K562 (cell line): Measurements from ENCODE around the gene GLI3. TPM values are rescaled to one million over a fixed set of nuclear protein-coding genes. Genes with fewer than 3 reads are reported as not detected.

Experiments
- ATAC-seq: fragments of 200-7000 bp; cut with Tn5 transposase; 3 replicates; pipeline ENCODE4 v1.9.1; 2020; ENCODE audit warnings: moderate library complexity
- BruUV-seq: library from RNA; stranded (reverse); fragments of 400-500 nt; replicated peaks from 2 replicates; lab custom pipeline; 2021; lab: Mats Ljungman, UMichigan
- CTCF ChIA-PET: fragments of 300-600 bp; formaldehyde crosslinking; extraction: SDS; loops from one replicate; lab custom pipeline; 2021; ENCODE audit warnings: low intra/inter-chr PET ratio; lab: Yijun Ruan, JAX
- POLR2A ChIA-PET: fragments of 300-600, 350-650 bp; sonication (Branson Sonifier 250); formaldehyde crosslinking; extraction: SDS; loops from one replicate; lab custom pipeline; 2021; ENCODE audit warnings: antibody characterized with exemption, inconsistent platforms; lab: Yijun Ruan, JAX
- DNase-seq, 4 experiments: peaks; one replicate each; pipeline versions ENCODE4 v3.0.0 to v3.0.0-alpha.2; 2011 to 2018; ENCODE audit warnings: low spot score in 3 of 4, mixed read lengths in 3 of 4; ENCODE audit errors: extremely low read depth in 1 of 4
- FAIRE-seq: peaks from 2 replicates; lab custom pipeline; 2011; peaks lifted over from hg19 to GRCh38; lab: Jason Lieb, UNC
- H2AFZ ChIP-seq: 2 replicates; pipeline ENCODE4 v1.6.0; 2011; ENCODE audit warnings: low read depth, low read length, control low read depth, inconsistent platforms
- H3K27ac ChIP-seq: fragments of 200-600 bp; 3 replicates; pipeline ENCODE4 v1.8.0; 2011; ENCODE audit warnings: low read depth, mild to moderate bottlenecking, control low read depth, inconsistent platforms, low read length, moderate library complexity, mixed read lengths; ENCODE audit errors: extremely low read depth
- H3K27me3 ChIP-seq, 2 experiments: fragments of 300-600 bp in 1 of 2; 2 replicates in 1 of 2; 3 replicates in 1 of 2; pipeline versions ENCODE4 v1.6.0 to v1.8.0; 2011; ENCODE audit warnings: inconsistent platforms in 2 of 2, low read length in 2 of 2, mild to moderate bottlenecking in 1 of 2, mixed read lengths in 1 of 2, moderate library complexity in 1 of 2; ENCODE audit not compliant: control insufficient read depth in 2 of 2, insufficient read depth in 2 of 2
- H3K36me3 ChIP-seq: fragments of 300-600 bp; 3 replicates; pipeline ENCODE4 v1.8.0; 2011; ENCODE audit warnings: mild to moderate bottlenecking, low read length, inconsistent platforms; ENCODE audit not compliant: control insufficient read depth, insufficient read depth
- H3K4me1 ChIP-seq, 2 experiments: fragments of 200-600 bp in 1 of 2; replicated peaks in 1 of 2; 2 replicates in 1 of 2; 3 replicates in 1 of 2; pipeline versions ENCODE4 v1.5.1 to v1.8.0; 2011; ENCODE audit warnings: inconsistent platforms in 2 of 2, low read length in 2 of 2, mild to moderate bottlenecking in 1 of 2, mixed read lengths in 1 of 2, moderate library complexity in 1 of 2; ENCODE audit not compliant: control insufficient read depth in 2 of 2, insufficient read depth in 2 of 2
- H3K4me2 ChIP-seq: 2 replicates; pipeline ENCODE4 v1.6.1; 2011; ENCODE audit warnings: low read length, control low read depth, inconsistent platforms, mixed read lengths; ENCODE audit not compliant: insufficient read depth
- H3K4me3 ChIP-seq: fragments of 200-600 bp; sonication (generic), shearing (Covaris generic); 2 replicates; pipeline ENCODE4 v1.5.1; 2016; ENCODE audit warnings: control low read depth, inconsistent platforms
- H3K79me2 ChIP-seq: fragments of 200-600 bp; 3 replicates; pipeline ENCODE4 v1.8.0; 2011; ENCODE audit warnings: low read length, inconsistent platforms; ENCODE audit not compliant: control insufficient read depth, insufficient read depth
- H3K9ac ChIP-seq, 2 experiments: 2 replicates each; pipeline versions ENCODE4 v1.6.0 to v1.6.1; 2011; ENCODE audit warnings: low read depth in 2 of 2, low read length in 2 of 2, control low read depth in 1 of 2, inconsistent platforms in 1 of 2, mild to moderate bottlenecking in 1 of 2, mixed read lengths in 1 of 2; ENCODE audit not compliant: insufficient read depth in 1 of 2
- H3K9me1 ChIP-seq: one replicate; pipeline ENCODE4 v1.6.0; 2011; ENCODE audit warnings: inconsistent platforms, mild to moderate bottlenecking, low read length, moderate library complexity; ENCODE audit not compliant: control insufficient read depth, insufficient read depth
- H3K9me3 ChIP-seq: replicated peaks from 2 replicates; pipeline ENCODE4 v1.5.1; 2011; ENCODE audit warnings: low read depth, low read length, inconsistent platforms; ENCODE audit not compliant: control insufficient read depth, insufficient read depth
- H4K20me1 ChIP-seq: replicated peaks from 2 replicates; pipeline ENCODE4 v1.6.1; 2011; ENCODE audit warnings: low read length, inconsistent platforms, mixed read lengths; ENCODE audit not compliant: control insufficient read depth, insufficient read depth
- BDP1 ChIP-seq: IDR thresholded peaks from 3 replicates; pipeline ENCODE4 v1.6.1; 2011; ENCODE audit not compliant: insufficient read length, insufficient read depth
- FOXK1 ChIP-seq: sonication (generic); formaldehyde crosslinking; IDR thresholded peaks from 2 replicates; pipeline ENCODE4 v1.8.0; 2022; ENCODE audit warnings: missing genetic modification reagents, mild to moderate bottlenecking, borderline replicate concordance
- FOXP1 ChIP-seq: sonication (generic); formaldehyde crosslinking; IDR thresholded peaks from 2 replicates; pipeline ENCODE4 v1.8.0; 2022; ENCODE audit warnings: mild to moderate bottlenecking, missing genetic modification reagents
- HDAC8 ChIP-seq: fragments of 450-650 bp; IDR thresholded peaks from 2 replicates; pipeline ENCODE4 v1.6.1; 2016; ENCODE audit warnings: mild to moderate bottlenecking, missing genetic modification characterization, moderate library complexity, missing compliant biosample characterization
- HMG20B ChIP-seq: fragments of 250-450 bp; sonication (Bioruptor Pico); IDR thresholded peaks from 2 replicates; pipeline ENCODE4 v1.5.0; 2021; ENCODE audit warnings: mild to moderate bottlenecking
- HMGN3 ChIP-seq: IDR thresholded peaks from 2 replicates; pipeline ENCODE4 v1.6.1; 2011; ENCODE audit warnings: borderline replicate concordance, low read depth, mild to moderate bottlenecking, mixed read lengths, low read length; ENCODE audit not compliant: insufficient read length; ENCODE audit errors: extremely low read depth
- HNRNPLL ChIP-seq: fragments of 200-400 bp; formaldehyde crosslinking; IDR thresholded peaks from 2 replicates; pipeline ENCODE4 v1.6.1; 2017; ENCODE audit warnings: low read length, low read depth, mild to moderate bottlenecking; ENCODE audit not compliant: poor library complexity, severe bottlenecking
- HSF4 ChIP-seq: fragments of 250-450 bp; sonication (Bioruptor Pico); IDR thresholded peaks from 2 replicates; pipeline ENCODE4 v2.1.2; 2022; ENCODE audit warnings: mild to moderate bottlenecking, moderate library complexity, borderline replicate concordance
- MCM3 ChIP-seq: fragments of 450-650 bp; IDR thresholded peaks from 2 replicates; pipeline ENCODE4 v1.6.1; 2016
- NELFE ChIP-seq: IDR thresholded peaks from 2 replicates; pipeline ENCODE4 v1.6.1; 2011; ENCODE audit warnings: mild to moderate bottlenecking; ENCODE audit not compliant: insufficient read depth, insufficient read length
- RBM14 ChIP-seq: fragments of 200-400 bp; formaldehyde crosslinking; IDR thresholded peaks from 2 replicates; pipeline ENCODE4 v1.6.1; 2018; ENCODE audit warnings: low read depth, mild to moderate bottlenecking, low read length, moderate library complexity, borderline replicate concordance; ENCODE audit not compliant: insufficient read depth
- RNF2 ChIP-seq: sonication (generic); IDR thresholded peaks from 2 replicates; pipeline ENCODE4 v1.6.1; 2016
- SMAD3 ChIP-seq: fragments of 450-650 bp; formaldehyde crosslinking; conservative IDR thresholded peaks from 2 replicates; pipeline ENCODE4 v1.4.0; 2020; ENCODE audit warnings: mild to moderate bottlenecking
- TEAD4 ChIP-seq, 2 experiments: sonication (generic) in 1 of 2; formaldehyde crosslinking in 1 of 2; IDR thresholded peaks; 2 replicates each; pipeline versions ENCODE4 v1.6.1 to v1.8.0; 2012 to 2022; ENCODE audit warnings: borderline replicate concordance in 1 of 2, inconsistent platforms in 1 of 2, low read length in 1 of 2, mild to moderate bottlenecking in 1 of 2, missing genetic modification reagents in 1 of 2
- YY1 ChIP-seq, 3 experiments: IDR thresholded peaks; 2 replicates each; pipeline ENCODE4 v1.6.1; 2011; ENCODE audit warnings: low read length in 2 of 3, mild to moderate bottlenecking in 2 of 3, moderate library complexity in 2 of 3, borderline replicate concordance in 1 of 3, control low read depth in 1 of 3, low read depth in 1 of 3; ENCODE audit not compliant: insufficient read depth in 3 of 3, insufficient replicate concordance in 2 of 3, control insufficient read depth in 1 of 3, insufficient read length in 1 of 3; ENCODE audit errors: extremely low read depth in 1 of 3
- ZNF146 ChIP-seq: IDR thresholded peaks from one replicate; pipeline ENCODE4 v1.6.1; 2018; ENCODE audit warnings: missing compliant biosample characterization; ENCODE audit not compliant: unreplicated experiment
- ZNF165 ChIP-seq: fragments of 250-450 bp; sonication (Bioruptor Pico); IDR thresholded peaks from 2 replicates; pipeline ENCODE4 v1.4.0; 2020; ENCODE audit warnings: borderline replicate concordance
- WGBS: fragments of 100-300 bp; shearing (Covaris generic); methylation state at CpG from one replicate; pipeline ENCODE4 v1.1.6; 2016; ENCODE audit warnings: low coverage, mixed read lengths; ENCODE audit not compliant: insufficient coverage; ENCODE audit errors: missing lambda C conversion rate; 5-methylcytosine and 5-hydroxymethylcytosine counted together
- in situ Hi-C: fragments of 300-500 bp; cut with MboI; formaldehyde crosslinking; loops from 4 replicates; pipeline ENCODE4 v1.15.0; 2018; ENCODE audit warnings: inconsistent platforms, mixed read lengths
- intact Hi-C: fragments of 100-400 bp; cut with micrococcal nuclease; formaldehyde crosslinking; loops from 2 replicates; pipeline ENCODE4 v1.14.2; 2022
- polyA plus RNA-seq, 8 experiments: library from polyadenylated mRNA; depleted of rRNA in 4 of 8; stranded (reverse) in 5 of 8; unstranded in 3 of 8; fragments of >200 nt; fragmentation: Nextera tagmentation in 2 of 8; fragmentation: Illumina TruSeq in 1 of 8; extraction: Ambion mirVana in 2 of 8; extraction: Trizol in 1 of 8; gene quantifications; 2 replicates each; pipeline versions ENCODE4 v1.2.1 to v1.2.3, GENCODE V29; 2011 to 2014; ENCODE audit warnings: inconsistent platforms in 1 of 8, missing spikeins in 1 of 8
- total RNA-seq, 7 experiments: library from RNA; depleted of rRNA in 6 of 7; stranded (reverse); fragments of >200 nt in 6 of 7; fragmentation: Illumina TruSeq in 2 of 7; extraction: Trizol in 2 of 7; gene quantifications; 2 replicates each; pipeline versions ENCODE4 v1.2.1 to v1.2.3, GENCODE V29; 2011 to 2021; ENCODE audit warnings: low replicate concordance in 1 of 7
- TF ChIP-seq, protein P1 (sequence below): fragments of 150-350 bp; IDR thresholded peaks from 2 replicates; pipeline ENCODE4 v1.6.1; 2014; ENCODE audit warnings: low read depth, mild to moderate bottlenecking, low read length, borderline replicate concordance

Gene GLI3
- total and polyA plus RNA-seq, 9 of the 15 experiments (the other 6 are each of a cell fraction or from before 2014, with no cell fraction given) = 0.01 to 0.18 (median 0.07) TPM; not detected in 6

DNA sequence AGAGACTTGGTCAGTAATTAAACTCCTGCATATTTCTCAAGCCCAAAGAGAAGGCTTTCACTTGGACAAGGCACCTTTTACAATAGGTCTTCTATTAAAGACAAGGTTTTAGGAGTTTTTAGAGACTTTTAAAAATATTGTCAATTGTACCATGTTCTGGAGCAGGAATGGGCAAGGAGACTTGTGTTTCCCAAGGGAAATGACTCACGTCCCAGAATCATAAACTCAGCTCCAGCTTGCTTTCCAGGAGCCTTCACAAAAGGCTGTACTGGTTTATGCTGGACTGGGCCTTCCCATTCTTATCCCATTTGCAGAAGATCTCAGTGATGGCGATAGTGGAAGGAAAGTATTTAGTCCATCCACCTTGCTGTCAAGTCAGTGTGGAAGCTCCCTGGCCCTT, 7.8 kb upstream of the GLI3 start:
- BruUV-seq = no TSS peak
- in situ Hi-C loops = no loop called here
- H3K36me3 ChIP-seq = no peaks in the 10 kb centered on the region
- ATAC-seq (no peak), FAIRE-seq (no peak), DNase-seq (no peak)
- H4K20me1 ChIP-seq = no peaks in the 10 kb centered on the region
- no peak overlapping the region for H3K27ac ChIP-seq
- no peaks in the 10 kb centered on the region; a peak in 1 of 5 replicates for H3K27me3 ChIP-seq
- no peak overlapping the region for H3K4me3 ChIP-seq
- H3K9me3 ChIP-seq = no peaks in the 10 kb centered on the region
- 0% methylated on average over 2 of the region's 2 CpGs for WGBS
- H2AFZ ChIP-seq = no peak overlapping the region
- no peak overlapping the region for H3K9ac ChIP-seq
- TF ChIP-seq YY1 (IDR thresholded peaks at IDR 0.05; ENCODE audit: borderline replicate concordance in 1 of 3, control insufficient read depth in 1 of 3, extremely low read depth in 1 of 3, insufficient read depth in 3 of 3, insufficient read length in 1 of 3, insufficient replicate concordance in 2 of 3, low read depth in 1 of 3, low read length in 2 of 3) = no peak
- TF ChIP-seq ZNF146 (CRISPR knock-in tag) = no peak
- TF ChIP-seq BDP1 = no peak
- TF ChIP-seq FOXK1 = no peak
- no peak for TF ChIP-seq HSF4
- TF ChIP-seq ZNF165 = no peak
- TF ChIP-seq HNRNPLL = no peak
- no peak for TF ChIP-seq NELFE
- no peak for TF ChIP-seq TEAD4 (IDR thresholded peaks at IDR 0.05; ENCODE audit: low read length)
- no peak for TF ChIP-seq TEAD4 (CRISPR knock-in tag; IDR thresholded peaks at IDR 0.05; ENCODE audit: borderline replicate concordance)
- TF ChIP-seq SMAD3 (CRISPR knock-in tag) = no peak
- no peak for TF ChIP-seq HDAC8 (tag)
- no peak for TF ChIP-seq RBM14
- no peak for TF ChIP-seq HMGN3
- TF ChIP-seq HMG20B (CRISPR knock-in tag) = no peak
- no peak for TF ChIP-seq FOXP1
- TF ChIP-seq MCM3 = no peak
- TF ChIP-seq, protein P1, sequence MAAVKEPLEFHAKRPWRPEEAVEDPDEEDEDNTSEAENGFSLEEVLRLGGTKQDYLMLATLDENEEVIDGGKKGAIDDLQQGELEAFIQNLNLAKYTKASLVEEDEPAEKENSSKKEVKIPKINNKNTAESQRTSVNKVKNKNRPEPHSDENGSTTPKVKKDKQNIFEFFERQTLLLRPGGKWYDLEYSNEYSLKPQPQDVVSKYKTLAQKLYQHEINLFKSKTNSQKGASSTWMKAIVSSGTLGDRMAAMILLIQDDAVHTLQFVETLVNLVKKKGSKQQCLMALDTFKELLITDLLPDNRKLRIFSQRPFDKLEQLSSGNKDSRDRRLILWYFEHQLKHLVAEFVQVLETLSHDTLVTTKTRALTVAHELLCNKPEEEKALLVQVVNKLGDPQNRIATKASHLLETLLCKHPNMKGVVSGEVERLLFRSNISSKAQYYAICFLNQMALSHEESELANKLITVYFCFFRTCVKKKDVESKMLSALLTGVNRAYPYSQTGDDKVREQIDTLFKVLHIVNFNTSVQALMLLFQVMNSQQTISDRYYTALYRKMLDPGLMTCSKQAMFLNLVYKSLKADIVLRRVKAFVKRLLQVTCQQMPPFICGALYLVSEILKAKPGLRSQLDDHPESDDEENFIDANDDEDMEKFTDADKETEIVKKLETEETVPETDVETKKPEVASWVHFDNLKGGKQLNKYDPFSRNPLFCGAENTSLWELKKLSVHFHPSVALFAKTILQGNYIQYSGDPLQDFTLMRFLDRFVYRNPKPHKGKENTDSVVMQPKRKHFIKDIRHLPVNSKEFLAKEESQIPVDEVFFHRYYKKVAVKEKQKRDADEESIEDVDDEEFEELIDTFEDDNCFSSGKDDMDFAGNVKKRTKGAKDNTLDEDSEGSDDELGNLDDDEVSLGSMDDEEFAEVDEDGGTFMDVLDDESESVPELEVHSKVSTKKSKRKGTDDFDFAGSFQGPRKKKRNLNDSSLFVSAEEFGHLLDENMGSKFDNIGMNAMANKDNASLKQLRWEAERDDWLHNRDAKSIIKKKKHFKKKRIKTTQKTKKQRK = no peak
- TF ChIP-seq RNF2 = no peak
- POLR2A ChIA-PET = no interaction called here
- intact Hi-C loops = no loop called here
- H3K9me1 ChIP-seq = no peaks in the 10 kb centered on the region
- no peaks in the 10 kb centered on the region for H3K79me2 ChIP-seq
- no peaks in the 10 kb centered on the region for H3K4me1 ChIP-seq
- CTCF ChIA-PET = no interaction called here
- H3K4me2 ChIP-seq = no peak overlapping the region
